Germinal center (tissue), 1 donor: ENCODE data around the gene MAML1.
"Not testable (repeated sequence)": the region's sequence is repeated elsewhere in the genome, so short reads cannot be mapped to it uniquely, and the experiment has no call there.

ENCODE experiments used
- DNase-seq: peaks from one replicate; pipeline ENCODE4 v3.0.0; 2012; ENCODE audit warnings: mixed read lengths, low spot score

Gene MAML1

DNA sequence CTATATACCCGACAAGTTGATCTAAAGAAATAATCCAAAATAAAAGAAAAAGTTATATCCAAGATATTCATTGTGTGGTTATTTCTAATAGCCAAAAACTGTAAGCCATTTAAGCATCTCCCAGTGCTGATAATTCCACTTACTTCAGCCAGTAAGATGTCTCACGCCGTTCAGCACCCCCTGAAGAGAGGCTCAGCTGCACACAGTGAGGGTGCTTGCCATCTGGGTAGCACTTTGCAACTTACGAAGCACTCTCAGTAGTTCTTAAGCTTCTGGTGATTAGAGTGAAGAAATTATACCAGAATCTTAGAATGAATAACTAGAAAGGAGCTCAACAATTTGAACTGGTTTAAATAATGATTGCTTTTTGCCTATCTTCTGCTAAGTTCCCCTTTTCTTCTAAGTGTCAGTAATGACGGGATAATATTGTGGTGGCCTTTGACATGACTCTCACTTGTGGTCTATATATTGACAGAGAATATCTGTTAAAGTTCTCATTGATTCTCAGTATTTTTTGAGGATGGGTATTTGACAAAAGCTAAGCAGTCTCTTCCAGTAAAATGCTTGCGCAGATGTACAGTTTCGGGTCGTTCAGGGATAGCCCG lies 35.0 kb downstream of the MAML1 start:
- DNase-seq, result no peak

GRCh38 chr5:179768326-179769085 lies 35.9 kb downstream of the MAML1 start:
- no peak for DNase-seq

- DNase-seq, result no peak
Observed at GRCh38 chr5:179769271-179769670, 36.6 kb downstream of the MAML1 start.

GRCh38 chr5:179769796-179770195 lies 37.2 kb downstream of the MAML1 start:
- no peak for DNase-seq

- DNase-seq, result no peak
Observed at GRCh38 chr5:179771311-179771895, 38.8 kb downstream of the MAML1 start.

GRCh38 chr5:179772351-179772750 lies 39.7 kb downstream of the MAML1 start:
- no peak for DNase-seq

GRCh38 chr5:179773686-179774040 lies 41.0 kb downstream of the MAML1 start:
- no peak for DNase-seq

DNA sequence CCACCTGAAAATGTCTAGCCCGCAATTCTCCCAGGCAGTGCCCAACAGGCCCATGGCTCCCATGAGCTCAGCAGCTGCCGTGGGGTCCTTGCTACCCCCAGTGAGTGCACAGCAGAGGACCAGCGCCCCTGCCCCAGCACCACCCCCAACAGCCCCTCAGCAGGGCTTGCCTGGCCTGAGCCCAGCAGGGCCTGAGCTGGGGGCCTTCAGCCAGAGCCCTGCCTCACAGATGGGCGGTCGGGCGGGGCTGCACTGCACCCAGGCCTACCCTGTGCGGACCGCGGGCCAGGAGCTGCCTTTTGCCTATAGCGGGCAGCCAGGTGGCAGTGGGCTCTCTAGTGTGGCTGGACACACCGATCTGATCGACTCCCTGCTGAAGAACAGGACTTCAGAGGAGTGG lies 41.8 kb downstream of the MAML1 start:
- DNase-seq, result no peak

- no peak for DNase-seq
Observed at GRCh38 chr5:179776411-179776938, 43.9 kb downstream of the MAML1 start.

- DNase-seq, result no peak
Observed at GRCh38 chr5:179777456-179777855, 44.8 kb downstream of the MAML1 start.

DNA sequence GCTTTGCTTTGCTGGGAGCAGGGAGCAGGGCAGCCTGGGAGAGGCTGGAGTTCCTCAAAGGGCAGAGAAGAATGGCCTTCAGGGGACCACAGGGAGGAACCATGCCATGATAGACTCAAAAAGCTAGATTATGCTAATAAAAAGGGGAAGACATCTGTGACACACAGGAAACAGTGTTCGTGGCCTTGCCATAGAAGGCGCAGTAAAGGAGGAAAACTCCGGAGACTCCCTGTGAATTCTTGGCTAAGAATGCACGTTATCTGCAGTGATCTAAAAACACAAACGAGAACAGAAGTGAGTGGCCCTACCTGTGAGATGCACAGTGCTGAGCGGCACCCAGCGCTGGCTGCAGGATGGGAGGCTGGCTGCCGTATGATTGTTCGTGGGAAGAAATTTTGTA lies 45.3 kb downstream of the MAML1 start:
- DNase-seq, result no peak

GRCh38 chr5:179778591-179778990 lies 46.0 kb downstream of the MAML1 start:
- no peak for DNase-seq

GRCh38 chr5:179779826-179780225 lies 47.2 kb downstream of the MAML1 start:
- no peak for DNase-seq

GRCh38 chr5:179780362-179780761 lies 47.7 kb downstream of the MAML1 start:
- DNase-seq, result no peak

- DNase-seq, result no peak
Observed at GRCh38 chr5:179781846-179782245, 49.2 kb downstream of the MAML1 start.

DNA sequence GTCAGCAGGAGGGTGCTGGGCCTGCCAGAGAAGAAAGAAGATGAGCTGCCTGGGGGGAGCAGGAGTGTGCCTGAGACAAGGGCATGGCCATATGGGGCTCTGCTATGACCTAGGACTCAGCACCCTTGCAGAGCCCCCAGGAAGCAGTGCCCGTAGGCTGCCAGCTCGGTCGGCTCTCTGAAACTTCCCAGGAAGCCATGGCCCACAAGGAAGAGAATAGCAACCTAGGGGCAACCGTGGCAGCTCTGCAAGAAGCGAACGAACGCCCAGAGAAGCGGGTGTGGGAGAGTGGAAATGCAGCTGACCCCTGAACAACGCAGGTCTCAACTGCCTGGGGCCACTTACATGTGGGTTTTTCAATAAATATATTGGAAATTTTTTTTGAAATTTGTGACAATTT lies 50.5 kb downstream of the MAML1 start:
- DNase-seq, result no peak

DNA sequence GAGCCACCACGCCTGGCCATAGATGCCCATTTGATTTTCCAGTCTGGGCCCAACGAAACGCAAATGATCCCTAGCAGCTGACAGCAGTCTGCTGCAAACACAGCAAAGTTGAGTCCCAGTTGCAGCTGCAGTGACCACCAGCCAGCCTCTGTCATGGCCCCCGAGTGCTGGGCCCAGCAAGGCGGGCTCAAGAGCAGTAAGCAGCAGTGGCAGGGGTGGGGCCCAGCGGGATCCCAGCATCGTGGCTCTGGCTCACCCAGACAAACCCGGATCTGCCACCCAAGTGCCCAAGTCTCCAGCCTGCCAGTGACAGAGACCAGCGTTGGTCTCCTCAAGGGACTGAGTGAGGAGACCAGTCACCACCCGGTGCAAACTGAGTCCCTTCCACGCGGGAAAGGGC lies 54.2 kb downstream of the MAML1 start:
- no peak for DNase-seq

DNA sequence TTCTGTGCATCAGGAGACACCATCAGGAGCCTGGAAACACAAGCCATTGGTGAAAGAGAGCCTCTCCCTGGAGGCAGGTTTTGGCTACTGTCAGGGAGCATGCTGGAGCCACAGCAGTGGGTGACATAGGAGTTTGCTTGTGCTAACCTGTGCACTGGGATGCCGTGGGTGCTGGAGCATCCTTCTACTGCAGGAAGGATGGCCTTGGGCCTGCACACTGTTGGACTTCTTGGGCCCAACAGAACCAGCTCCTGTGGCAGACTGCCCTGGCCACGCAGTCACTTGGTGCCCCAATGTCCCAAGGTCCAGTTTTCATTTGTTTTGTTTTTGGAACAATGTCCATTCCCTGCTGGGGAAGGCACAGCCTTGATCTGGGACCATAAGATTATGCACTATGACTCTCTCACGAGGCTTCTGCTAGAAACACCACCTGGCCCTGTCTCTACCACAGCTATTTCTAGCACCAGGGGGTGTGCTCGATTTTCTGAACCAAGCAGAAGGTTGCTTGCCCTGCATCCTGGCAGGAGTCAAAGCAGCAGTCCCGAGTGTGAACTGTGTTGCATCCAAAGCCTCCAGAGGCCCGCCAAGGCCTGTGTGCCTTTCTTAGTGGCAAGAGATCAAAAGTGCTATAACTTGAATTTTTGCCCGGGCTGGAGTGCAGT lies 55.7 kb downstream of the MAML1 start:
- DNase-seq, result no peak

- not testable (repeated sequence) for DNase-seq
Observed at GRCh38 chr5:179789278-179789677, 56.7 kb downstream of the MAML1 start.

- DNase-seq, result no peak
Observed at GRCh38 chr5:179791881-179792611, 59.4 kb downstream of the MAML1 start.

GRCh38 chr5:179792612-179793467 lies 60.2 kb downstream of the MAML1 start:
- no peak for DNase-seq
